ENCODE measurements around the gene SLC25A33. TPM values are rescaled to one million over a fixed set of nuclear protein-coding genes. Genes with fewer than 3 reads are reported as not detected.

SLC25A33 gene
- total RNA-seq, 1 donor from 2014 or later = 4.9 TPM

- Histone ChIP-seq H3K27ac (peak overlapping the region; percentile 71), H3K27me3 (no peaks in the 10 kb centered on the region), H3K36me3 (no peaks in the 10 kb centered on the region), H3K4me1 (no peaks in the 10 kb centered on the region), H3K4me3 (peak overlapping the region; percentile 34), H3K9me3 (no peaks in the 10 kb centered on the region)
- no peak for DNase-seq
- intact Hi-C loops (cut with DNase I) = no loop called here
- ATAC-seq = no peak
- TF ChIP-seq CTCF (IDR thresholded peaks at IDR 0.05) = no peak
These were observed 91.3 kb downstream of the SLC25A33 start for GRCh38 chr1:9630331-9631111.

DNA sequence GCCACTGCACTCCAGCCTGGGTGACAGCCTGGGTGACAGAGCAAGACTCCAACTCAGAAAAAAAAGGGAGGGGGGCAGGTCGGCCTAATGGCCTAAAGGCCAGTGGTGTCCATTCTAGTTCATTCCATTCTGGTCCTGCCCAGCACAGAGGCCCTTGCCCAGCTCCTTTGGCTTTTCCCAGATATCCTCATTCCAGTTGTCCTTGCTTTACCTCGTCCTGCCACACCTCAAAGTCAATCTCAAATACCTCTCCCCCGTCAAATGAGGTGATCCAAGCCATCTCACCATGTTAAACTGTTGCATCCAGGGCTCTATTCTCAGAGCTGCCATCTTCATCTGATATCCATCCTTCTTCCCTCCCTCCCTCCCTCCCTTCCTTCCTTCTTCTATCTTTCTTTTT is 92.3 kb downstream of the SLC25A33 start:
- no peaks in the 10 kb centered on the region for H3K9me3 ChIP-seq
- H3K36me3 ChIP-seq = no peaks in the 10 kb centered on the region
- no peak overlapping the region for H3K4me3 ChIP-seq
- H3K27me3 ChIP-seq = no peaks in the 10 kb centered on the region
- H3K4me1 ChIP-seq = no peaks in the 10 kb centered on the region
- no peak for ATAC-seq
- no peak for DNase-seq
- H3K27ac ChIP-seq = no peak overlapping the region
- no peak for TF ChIP-seq CTCF (IDR thresholded peaks at IDR 0.05)
- intact Hi-C loops (cut with DNase I) = no loop called here

DNA sequence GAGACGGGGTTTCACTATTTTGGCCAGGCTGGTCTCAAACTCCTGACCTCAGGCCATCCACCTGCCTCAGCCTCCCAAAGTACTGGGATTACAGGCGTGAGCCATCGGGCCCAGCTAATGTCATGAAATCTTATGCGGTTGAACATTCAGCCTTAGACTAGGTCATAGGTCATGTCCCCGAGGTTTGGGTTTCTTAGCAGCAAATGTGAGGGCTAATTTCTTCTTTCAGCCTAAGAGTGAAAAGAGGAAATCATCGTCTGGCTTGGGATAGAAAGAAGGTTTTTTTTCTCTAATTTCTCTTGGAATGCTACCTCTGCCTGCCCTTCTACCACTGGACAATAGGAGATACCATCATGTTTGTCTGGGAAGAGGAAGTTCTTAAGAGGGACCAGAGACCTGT is 94.2 kb downstream of the SLC25A33 start:
- H3K4me1 ChIP-seq = no peaks in the 10 kb centered on the region
- no peak for DNase-seq
- no peaks in the 10 kb centered on the region for H3K36me3 ChIP-seq
- no peak overlapping the region for H3K4me3 ChIP-seq
- no peak overlapping the region for H3K27ac ChIP-seq
- H3K9me3 ChIP-seq = no peaks in the 10 kb centered on the region
- no peak for TF ChIP-seq CTCF (IDR thresholded peaks at IDR 0.05)
- no peaks in the 10 kb centered on the region for H3K27me3 ChIP-seq
- peak; percentile 6 for ATAC-seq
- intact Hi-C loops (cut with DNase I) = no loop called here

- no peak for TF ChIP-seq CTCF (IDR thresholded peaks at IDR 0.05)
- Histone ChIP-seq H3K9me3 (no peaks in the 10 kb centered on the region), H3K4me1 (no peaks in the 10 kb centered on the region), H3K27ac (no peak overlapping the region), H3K4me3 (no peak overlapping the region), H3K27me3 (no peaks in the 10 kb centered on the region), H3K36me3 (no peaks in the 10 kb centered on the region)
- no peak for DNase-seq
- intact Hi-C loops (cut with DNase I) = no loop called here
- no peak for ATAC-seq
These were observed 95.3 kb downstream of the SLC25A33 start for GRCh38 chr1:9634582-9634981.

Other genes starting within 250 kb of the SLC25A33 start
- 29.0 TPM for gene SPSB1, start 246.6 kb upstream of the SLC25A33 start, total RNA-seq
- gene TMEM201, start 49.4 kb downstream of the SLC25A33 start, total RNA-seq = 8.5 TPM
- 18.2 TPM for gene PIK3CD, start 112.3 kb downstream of the SLC25A33 start, total RNA-seq